Transverse colon (tissue), 4 donors: ENCODE data around the gene RNF11. TPM values are rescaled to one million over a fixed set of nuclear protein-coding genes. Genes with fewer than 3 reads are reported as not detected.

Source experiments
- DNase-seq: peaks from one replicate; pipeline ENCODE4 v3.0.0-alpha.2; 2019
- H3K27ac ChIP-seq, 4 donors: fragments of 200-600 bp; sonication (generic); 2 replicates each; pipeline ENCODE4 v1.5.1; 2016 to 2018; ENCODE audit warnings: inconsistent platforms in 4 of 4
- H3K27me3 ChIP-seq: fragments of 200-600 bp; sonication (generic); 2 replicates; pipeline ENCODE4 v1.5.1; 2017; ENCODE audit warnings: inconsistent platforms
- H3K36me3 ChIP-seq, 4 donors: fragments of 200-600 bp; sonication (generic); 2 replicates each; pipeline ENCODE4 v1.5.1; 2017 to 2019; ENCODE audit warnings: inconsistent platforms in 4 of 4
- H3K4me1 ChIP-seq, 4 donors: fragments of 200-600 bp; sonication (generic); 2 replicates each; pipeline ENCODE4 v1.5.1; 2017 to 2020; ENCODE audit warnings: inconsistent platforms in 4 of 4
- H3K4me3 ChIP-seq, 4 donors: fragments of 200-600 bp; sonication (generic); 1 replicate in 1 of 4; 2 replicates in 3 of 4; pipeline versions ENCODE4 v1.5.1 to v1.6.1; 2017 to 2019; ENCODE audit warnings: inconsistent platforms in 4 of 4
- H3K9me3 ChIP-seq, 2 donors: fragments of 200-600 bp; sonication (generic); 2 replicates each; pipeline ENCODE4 v1.5.1; 2017 to 2019; ENCODE audit warnings: inconsistent platforms in 2 of 2
- CTCF ChIP-seq, 5 experiments: fragments of 200-600 bp in 3 of 5; fragments of 450-650 bp in 2 of 5; sonication (generic) in 3 of 5; IDR thresholded peaks; 1 replicate in 2 of 5; 2 replicates in 3 of 5; pipeline ENCODE4 v1.5.1; 2016 to 2017; ENCODE audit warnings: antibody characterized with exemption in 5 of 5, inconsistent platforms in 3 of 5, mild to moderate bottlenecking in 2 of 5, moderate library complexity in 1 of 5
- EP300 ChIP-seq: sonication (generic); formaldehyde crosslinking; IDR thresholded peaks from one replicate; pipeline ENCODE4 v1.6.1; 2017; ENCODE audit warnings: antibody characterized with exemption, low read depth
- POLR2A ChIP-seq: fragments of 450-650 bp; IDR thresholded peaks from one replicate; pipeline ENCODE4 v1.6.1; 2016; ENCODE audit warnings: antibody characterized with exemption, mild to moderate bottlenecking, moderate library complexity
- POLR2AphosphoS5 ChIP-seq, 3 donors: sonication (generic); formaldehyde crosslinking; IDR thresholded peaks; one replicate each; pipeline ENCODE4 v1.6.1; 2016; ENCODE audit warnings: antibody characterized with exemption in 3 of 3
- WGBS, 2 donors: methylation state at CpG; one replicate each; pipeline ENCODE4 v1.1.5; 2018; ENCODE audit warnings: low coverage in 1 of 2; 5-methylcytosine and 5-hydroxymethylcytosine counted together
- in situ Hi-C, 4 donors: fragments of 200-750 bp; cut with MboI; loops; one replicate each; pipeline versions ENCODE4 v1.15.0 to v1.15.1; 2017; ENCODE audit warnings: low sequenced_read_pairs in 3 of 4, low pct_ligation_motif_present in 1 of 4, low pct_unique_long_range_greater_than_20kb in 1 of 4
- intact Hi-C: fragments of 100-400 bp; cut with DNase I; formaldehyde crosslinking; loops from one replicate; pipeline ENCODE4 v1.15.1; 2023; ENCODE audit warnings: low total_unique reads
- total RNA-seq, 4 donors: library from RNA; depleted of rRNA; stranded (reverse); fragments of >200 nt; gene quantifications; one replicate each; pipeline ENCODE4 v1.1.0, GENCODE V29; 2016

Gene RNF11
- total RNA-seq, 4 donors from 2014 or later, result 34.8 to 72.5 (median 52.8) TPM

- in situ Hi-C loops (no loop called here), intact Hi-C loops (loop anchor here (10.0 kb wide), 1 partner anchor 379 kb away; no protein-coding TSS in a partner anchor)
Observed at GRCh38 chr1:51255331-51255730, 19.3 kb downstream of the RNF11 start.

GRCh38 chr1:51263147-51263877, 27.2 kb downstream of the RNF11 start:
- WGBS, 2 donors, result 84 to 87% methylated on average over 4 of the region's 4 CpGs
- in situ Hi-C loops (no loop called here), intact Hi-C loops (loop anchor here (5.0 kb wide), 1 partner anchor 831 kb away; no protein-coding TSS in a partner anchor)
- Histone ChIP-seq H3K27me3 (no peaks in the 10 kb centered on the region), H3K4me1 (peaks cover 0 to 43% (median 17%) of the 10 kb centered on the region in 4 donors), H3K36me3 (no peaks in the 10 kb centered on the region), H3K27ac (peak overlapping the region in 1 of 4 donors; percentile 54), H3K4me3 (no peak overlapping the region), H3K9me3 (no peaks in the 10 kb centered on the region)
- DNase-seq, result no peak
- TF ChIP-seq POLR2AphosphoS5 (IDR thresholded peaks at IDR 0.05) (no peak), CTCF (IDR thresholded peaks at IDR 0.05) (no peak), POLR2A (no peak), EP300 (no peak)

More at GRCh38 chr1:51255331-51255730, 19.3 kb downstream of the RNF11 start:
- H3K27ac ChIP-seq, result no peak overlapping the region
- no peak for DNase-seq
- H3K4me1 ChIP-seq, result peaks cover 0 to 28% (median 0%) of the 10 kb centered on the region in 4 donors
- no peaks in the 10 kb centered on the region for H3K27me3 ChIP-seq
- no peaks in the 10 kb centered on the region for H3K9me3 ChIP-seq
- TF ChIP-seq POLR2AphosphoS5 (IDR thresholded peaks at IDR 0.05) (no peak), CTCF (IDR thresholded peaks at IDR 0.05) (no peak)
- 69 to 94% methylated on average over 3 of the region's 3 CpGs for WGBS, 2 donors
- H3K36me3 ChIP-seq, result no peaks in the 10 kb centered on the region
- H3K4me3 ChIP-seq, result no peak overlapping the region

- H3K27ac ChIP-seq, result peak overlapping the region in 3 of 4 donors; percentile 31 to 54 (median 36)
- DNase-seq, result no peak
Observed at GRCh38 chr1:51264451-51264850, 28.4 kb downstream of the RNF11 start.

GRCh38 chr1:51265618-51266017, 29.5 kb downstream of the RNF11 start:
- TF ChIP-seq EP300 (no peak), POLR2A (no peak), CTCF (IDR thresholded peaks at IDR 0.05) (no peak), POLR2AphosphoS5 (IDR thresholded peaks at IDR 0.05) (no peak)
- no peak overlapping the region for H3K4me3 ChIP-seq
- intact Hi-C loops (no loop called here), in situ Hi-C loops (no loop called here)
- no peaks in the 10 kb centered on the region for H3K27me3 ChIP-seq
- WGBS, 2 donors, result 90% methylated on average over 4 of the region's 4 CpGs; no CpG with 5 or more reads in 1 of the 2 donors
- no peaks in the 10 kb centered on the region for H3K9me3 ChIP-seq
- no peak overlapping the region for H3K27ac ChIP-seq
- H3K4me1 ChIP-seq, result peaks cover 0 to 43% (median 17%) of the 10 kb centered on the region in 4 donors
- no peaks in the 10 kb centered on the region for H3K36me3 ChIP-seq
- DNase-seq, result no peak

More at GRCh38 chr1:51264451-51264850, 28.4 kb downstream of the RNF11 start:
- intact Hi-C loops, result loop anchor here (5.0 kb wide), 1 partner anchor 832 kb away; no protein-coding TSS in a partner anchor
- no peaks in the 10 kb centered on the region for H3K9me3 ChIP-seq
- H3K4me3 ChIP-seq, result no peak overlapping the region
- H3K36me3 ChIP-seq, result no peaks in the 10 kb centered on the region
- peaks cover 0 to 43% (median 17%) of the 10 kb centered on the region in 4 donors for H3K4me1 ChIP-seq
- TF ChIP-seq POLR2A (no peak), POLR2AphosphoS5 (IDR thresholded peaks at IDR 0.05) (peak in 2 of 3 donors; percentile 6 to 11)
- no peaks in the 10 kb centered on the region for H3K27me3 ChIP-seq
- 50 to 51% methylated on average over 3 of the region's 3 CpGs for WGBS, 2 donors
- in situ Hi-C loops, result no loop called here
